Omental fat pad (tissue), 4 donors: ENCODE measurements around the gene LRRC49. TPM values are rescaled to one million over a fixed set of nuclear protein-coding genes. Genes with fewer than 3 reads are reported as not detected.
A peak's percentile ranks its signal among the peaks of the same experiment; 100 is the strongest.

Experiments used
- ATAC-seq: fragments of 150-250 bp; one replicate; pipeline ENCODE4 v1.9.1; 2016; ENCODE audit warnings: mild to moderate bottlenecking, moderate library complexity; ENCODE audit not compliant: low FRiP score
- DNase-seq: peaks from one replicate; pipeline ENCODE4 v3.0.0-alpha.2; 2019; ENCODE audit warnings: low spot score
- total RNA-seq, 4 donors: library from RNA; depleted of rRNA; stranded (reverse); fragments of >200 nt; gene quantifications; one replicate each; pipeline ENCODE4 v1.1.0, GENCODE V29; 2016
- TF ChIP-seq, protein P1 (sequence below), 3 donors: fragments of 450-650 bp; IDR thresholded peaks; one replicate each; pipeline ENCODE4 v1.5.1; 2016 to 2017; ENCODE audit warnings: antibody characterized with exemption in 3 of 3, mild to moderate bottlenecking in 3 of 3, moderate library complexity in 2 of 3

LRRC49 gene
- total RNA-seq, 4 donors from 2014 or later = 2.5 to 7.1 (median 5.0) TPM

DNA sequence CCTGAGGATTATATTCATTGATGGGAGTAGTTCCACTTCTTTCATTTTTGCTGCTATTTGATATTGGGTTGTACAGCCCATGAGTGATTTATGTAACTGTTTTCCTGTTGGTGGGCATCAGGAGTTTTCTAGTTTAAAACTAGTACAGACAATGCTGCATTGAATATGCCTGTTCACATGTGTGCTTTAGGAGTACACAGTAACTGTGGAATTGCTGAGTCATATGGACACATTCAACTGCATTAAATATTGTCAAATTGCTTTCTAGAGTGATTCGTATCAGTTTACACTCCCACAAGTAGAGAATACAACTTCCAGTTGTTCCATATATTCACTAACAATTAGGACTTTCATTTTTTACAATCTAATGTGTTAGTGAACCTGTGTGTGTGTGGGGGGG is 162.8 kb downstream of the LRRC49 start:
- DNase-seq (no peak), ATAC-seq (no peak)
- TF ChIP-seq, protein P1, sequence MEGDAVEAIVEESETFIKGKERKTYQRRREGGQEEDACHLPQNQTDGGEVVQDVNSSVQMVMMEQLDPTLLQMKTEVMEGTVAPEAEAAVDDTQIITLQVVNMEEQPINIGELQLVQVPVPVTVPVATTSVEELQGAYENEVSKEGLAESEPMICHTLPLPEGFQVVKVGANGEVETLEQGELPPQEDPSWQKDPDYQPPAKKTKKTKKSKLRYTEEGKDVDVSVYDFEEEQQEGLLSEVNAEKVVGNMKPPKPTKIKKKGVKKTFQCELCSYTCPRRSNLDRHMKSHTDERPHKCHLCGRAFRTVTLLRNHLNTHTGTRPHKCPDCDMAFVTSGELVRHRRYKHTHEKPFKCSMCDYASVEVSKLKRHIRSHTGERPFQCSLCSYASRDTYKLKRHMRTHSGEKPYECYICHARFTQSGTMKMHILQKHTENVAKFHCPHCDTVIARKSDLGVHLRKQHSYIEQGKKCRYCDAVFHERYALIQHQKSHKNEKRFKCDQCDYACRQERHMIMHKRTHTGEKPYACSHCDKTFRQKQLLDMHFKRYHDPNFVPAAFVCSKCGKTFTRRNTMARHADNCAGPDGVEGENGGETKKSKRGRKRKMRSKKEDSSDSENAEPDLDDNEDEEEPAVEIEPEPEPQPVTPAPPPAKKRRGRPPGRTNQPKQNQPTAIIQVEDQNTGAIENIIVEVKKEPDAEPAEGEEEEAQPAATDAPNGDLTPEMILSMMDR (IDR thresholded peaks at IDR 0.05) = no peak

DNA sequence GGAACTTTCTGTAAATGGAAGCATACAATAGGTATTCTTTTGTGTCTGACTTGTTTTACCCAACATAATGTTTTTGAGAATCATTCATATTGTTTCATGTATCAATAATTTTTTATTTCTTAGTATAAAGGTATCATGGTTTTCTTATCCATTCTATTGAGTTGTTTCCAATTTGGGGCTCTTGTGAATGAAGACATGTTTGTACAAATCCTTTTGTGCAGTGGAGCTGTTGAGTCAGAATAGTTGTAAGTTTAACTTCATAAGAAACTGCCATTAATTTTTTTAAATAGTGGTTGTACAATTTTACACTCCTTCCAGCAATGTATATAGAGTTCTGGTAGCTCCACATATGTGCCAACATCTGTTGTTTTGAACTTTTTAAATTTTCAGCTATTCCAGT is 163.5 kb downstream of the LRRC49 start:
- DNase-seq = no peak
- TF ChIP-seq, protein P1 (IDR thresholded peaks at IDR 0.05) = no peak
- ATAC-seq = no peak

DNA sequence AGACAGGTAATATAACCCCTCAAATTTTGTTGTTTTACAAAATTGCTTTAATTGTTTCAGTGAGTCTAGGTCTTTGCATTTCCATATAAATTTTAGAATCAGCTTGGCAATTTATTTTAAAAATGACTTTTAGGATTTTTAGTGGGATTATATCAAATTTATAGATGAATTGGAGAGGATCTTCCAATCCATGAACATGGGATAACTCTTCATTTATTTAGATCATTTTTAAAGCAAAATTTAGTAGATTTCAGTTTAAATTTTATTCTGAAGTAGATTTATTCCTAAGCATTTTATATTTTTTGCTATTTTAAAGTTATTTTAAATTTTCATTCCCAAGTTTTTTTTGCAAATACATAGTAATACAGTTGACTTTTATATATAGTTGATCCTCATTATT is 164.5 kb downstream of the LRRC49 start:
- no peak for DNase-seq
- no peak for ATAC-seq
- TF ChIP-seq, protein P1 (IDR thresholded peaks at IDR 0.05) = no peak

DNA sequence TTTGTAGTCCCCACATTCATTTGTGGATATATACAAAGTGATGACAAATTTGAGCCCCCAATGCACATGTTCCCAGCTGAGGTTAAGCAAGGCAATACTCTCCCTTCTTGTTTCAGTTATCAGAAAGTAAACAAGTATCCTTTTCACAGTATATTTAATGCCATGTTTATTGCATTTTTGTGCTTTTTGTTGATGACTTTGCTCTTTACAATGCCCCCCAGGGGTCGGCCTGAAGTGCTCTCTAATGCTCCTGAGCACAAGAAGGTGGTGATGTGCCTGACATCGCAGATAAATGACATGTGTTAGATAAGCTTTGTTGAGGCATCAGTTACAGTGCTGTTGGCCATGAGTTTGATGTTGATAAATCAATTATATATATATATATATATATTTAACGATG is 165.0 kb downstream of the LRRC49 start:
- DNase-seq = no peak
- ATAC-seq = no peak
- TF ChIP-seq, protein P1 (IDR thresholded peaks at IDR 0.05) = no peak

DNA sequence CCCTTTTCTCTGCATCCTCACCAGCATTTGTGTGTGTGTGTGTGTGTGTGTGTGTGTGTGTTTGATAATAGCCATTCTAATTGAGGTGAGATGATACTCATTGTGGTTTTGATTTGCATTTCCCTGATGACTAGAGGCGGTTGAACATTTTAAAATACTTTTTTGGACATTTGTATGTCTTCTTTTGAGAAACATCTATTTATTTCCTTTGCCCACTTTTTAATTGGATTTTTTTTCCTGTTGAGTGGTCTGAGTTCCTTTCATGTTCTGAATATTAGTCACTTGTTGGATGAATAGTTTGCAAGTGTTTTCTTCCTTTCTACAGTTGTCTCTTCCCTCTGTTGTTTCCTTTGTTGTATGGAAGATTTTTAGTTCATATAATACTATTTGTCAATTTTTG is 168.4 kb downstream of the LRRC49 start:
- TF ChIP-seq, protein P1 (IDR thresholded peaks at IDR 0.05) = no peak
- ATAC-seq = no peak

DNA sequence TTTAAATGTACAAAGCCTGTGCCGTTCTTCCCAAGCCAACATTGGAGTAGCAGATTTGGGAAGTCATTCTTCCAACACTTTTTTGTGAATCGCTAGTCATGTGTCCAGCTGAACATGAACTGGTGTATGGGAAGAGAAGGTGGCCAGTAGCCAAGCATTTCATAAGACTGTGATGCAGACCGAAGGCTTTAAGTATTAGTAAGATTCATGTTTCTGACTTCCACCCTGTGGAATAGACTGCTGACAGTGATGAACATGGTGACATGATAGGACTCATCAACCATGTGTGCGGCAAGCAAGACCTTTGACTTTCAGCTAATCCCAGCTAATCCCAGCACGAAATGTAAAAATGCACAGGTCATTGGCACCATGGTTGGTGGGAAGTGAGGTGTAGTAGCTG is 174.4 kb downstream of the LRRC49 start:
- TF ChIP-seq, protein P1 (IDR thresholded peaks at IDR 0.05) = no peak

More for the DNA sequence above, 168.4 kb downstream of the LRRC49 start:
- DNase-seq = no peak

DNA sequence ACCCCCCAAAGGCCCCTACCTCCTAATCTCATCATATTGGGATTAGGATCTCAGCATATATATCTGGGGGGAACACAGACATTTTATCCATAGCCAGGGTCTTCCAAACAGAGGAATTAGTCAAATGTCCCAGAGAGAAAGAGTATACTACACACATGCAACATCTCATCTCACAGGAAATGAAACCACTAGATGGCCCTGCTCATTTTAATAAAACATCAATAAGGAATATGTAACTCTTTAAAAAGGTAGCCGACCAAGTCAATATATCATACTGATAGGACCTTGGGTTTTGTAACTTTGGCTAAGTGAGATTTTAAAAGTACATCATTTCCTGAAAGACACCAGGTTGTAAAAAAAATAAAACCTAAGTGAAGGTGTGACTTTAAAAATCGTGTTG is 177.1 kb downstream of the LRRC49 start:
- TF ChIP-seq, protein P1 (IDR thresholded peaks at IDR 0.05) = no peak
- DNase-seq (no peak), ATAC-seq (no peak)

More for the DNA sequence above, 174.4 kb downstream of the LRRC49 start:
- DNase-seq (no peak), ATAC-seq (peak; percentile 76)
